Stimulated activated CD4-positive, alpha-beta T cell treated with anti-CD3 and anti-CD28 coated beads, TNF-alpha, amount 100 ng/mL, for 1 hour (primary cell): ENCODE data around the gene SYTL3.
"Not testable (repeated sequence)": the region's sequence is repeated elsewhere in the genome, so short reads cannot be mapped to it uniquely, and the experiment has no call there.

ENCODE experiments used
- DNase-seq, 3 donors: peaks; one replicate each; pipeline ENCODE4 v3.0.0-alpha.2; 2020; ENCODE audit warnings: low read depth in 3 of 3, low spot score in 1 of 3

Gene SYTL3

GRCh38 chr6:158621694-158622544 is 27.9 kb upstream of the SYTL3 start:
- no peak for DNase-seq

- no peak for DNase-seq
Measured at GRCh38 chr6:158622545-158623190, 27.2 kb upstream of the SYTL3 start.

- no peak for DNase-seq
Measured at GRCh38 chr6:158624684-158625682, 24.9 kb upstream of the SYTL3 start.

- no peak for DNase-seq
Measured at GRCh38 chr6:158625881-158626305, 24.0 kb upstream of the SYTL3 start.

- no peak for DNase-seq
Measured at GRCh38 chr6:158626360-158627167, 23.3 kb upstream of the SYTL3 start.

- DNase-seq: no peak
Measured at GRCh38 chr6:158627168-158627939, 22.5 kb upstream of the SYTL3 start.

- no peak for DNase-seq
Measured at GRCh38 chr6:158627940-158628211, 22.0 kb upstream of the SYTL3 start.

- no peak for DNase-seq
Measured at GRCh38 chr6:158628542-158628941, 21.3 kb upstream of the SYTL3 start.

GRCh38 chr6:158629367-158630221 is 20.3 kb upstream of the SYTL3 start:
- no peak for DNase-seq

- DNase-seq: no peak
Measured at GRCh38 chr6:158630938-158631616, 18.8 kb upstream of the SYTL3 start.

- DNase-seq: no peak
Measured at GRCh38 chr6:158631678-158632537, 17.9 kb upstream of the SYTL3 start.

GRCh38 chr6:158632538-158633119 is 17.2 kb upstream of the SYTL3 start:
- DNase-seq: not testable (repeated sequence)

GRCh38 chr6:158633127-158633526 is 16.7 kb upstream of the SYTL3 start:
- no peak for DNase-seq

GRCh38 chr6:158634695-158635426 is 15.0 kb upstream of the SYTL3 start:
- no peak for DNase-seq

GRCh38 chr6:158635427-158636073 is 14.3 kb upstream of the SYTL3 start:
- no peak for DNase-seq

- DNase-seq: no peak
Measured at GRCh38 chr6:158636778-158637177, 13.1 kb upstream of the SYTL3 start.
